H9 (cell line): Measurements from ENCODE around the gene PPM1J. TPM values are rescaled to one million over a fixed set of nuclear protein-coding genes. Genes with fewer than 3 reads are reported as not detected.

Source experiments
- DNase-seq: peaks from one replicate; pipeline ENCODE4 v3.0.0-alpha.2; 2017
- H2AFZ ChIP-seq: one replicate; pipeline ENCODE4 v1.6.1; 2013; ENCODE audit warnings: mild to moderate bottlenecking, low read length, control low read depth, moderate library complexity
- H2AK5ac ChIP-seq: 2 replicates; pipeline ENCODE4 v1.6.1; 2013; ENCODE audit warnings: low read length, control low read depth, mixed read lengths; ENCODE audit not compliant: insufficient read length
- H2BK120ac ChIP-seq: one replicate; pipeline ENCODE4 v1.6.1; 2013; ENCODE audit warnings: low read depth, mild to moderate bottlenecking, low read length, control low read depth, inconsistent platforms; ENCODE audit not compliant: poor library complexity, severe bottlenecking
- H2BK12ac ChIP-seq: 2 replicates; pipeline ENCODE4 v1.6.1; 2013; ENCODE audit warnings: low read length, control low read depth, mixed read lengths, low read depth; ENCODE audit not compliant: insufficient read length
- H2BK15ac ChIP-seq: 2 replicates; pipeline ENCODE4 v1.6.1; 2013; ENCODE audit warnings: low read depth, low read length, control low read depth
- H2BK20ac ChIP-seq: one replicate; pipeline ENCODE4 v1.6.1; 2013; ENCODE audit warnings: low read depth, mild to moderate bottlenecking, low read length, control low read depth, inconsistent platforms; ENCODE audit not compliant: poor library complexity, severe bottlenecking
- H2BK5ac ChIP-seq: 2 replicates; pipeline ENCODE4 v1.6.1; 2013; ENCODE audit warnings: low read length, control low read depth, mixed read lengths; ENCODE audit not compliant: insufficient read length
- H3K14ac ChIP-seq: 2 replicates; pipeline ENCODE4 v1.6.1; 2013; ENCODE audit warnings: low read length, control low read depth; ENCODE audit not compliant: insufficient read depth
- H3K18ac ChIP-seq: 2 replicates; pipeline ENCODE4 v1.6.1; 2013; ENCODE audit warnings: low read depth, mild to moderate bottlenecking, mixed read lengths, low read length, control low read depth; ENCODE audit not compliant: insufficient read length
- H3K23ac ChIP-seq: 2 replicates; pipeline ENCODE4 v1.6.1; 2013; ENCODE audit warnings: low read length, control low read depth, mixed read lengths, low read depth; ENCODE audit not compliant: insufficient read length
- H3K23me2 ChIP-seq: 2 replicates; pipeline ENCODE4 v1.6.1; 2013; ENCODE audit warnings: low read depth, mild to moderate bottlenecking, mixed read lengths, low read length, control low read depth; ENCODE audit not compliant: insufficient read length, poor library complexity, severe bottlenecking
- H3K27ac ChIP-seq: 2 replicates; pipeline ENCODE4 v1.5.1; 2013; ENCODE audit warnings: low read length, control low read depth, mixed read lengths, low read depth; ENCODE audit not compliant: insufficient read length
- H3K27me3 ChIP-seq: 2 replicates; pipeline ENCODE4 v1.6.1; 2013; ENCODE audit warnings: low read length, control low read depth, inconsistent platforms; ENCODE audit not compliant: insufficient read depth
- H3K4ac ChIP-seq: 2 replicates; pipeline ENCODE4 v1.6.1; 2013; ENCODE audit warnings: low read depth, mild to moderate bottlenecking, control low read depth, inconsistent platforms, low read length, moderate library complexity
- H3K4me1 ChIP-seq: 2 replicates; pipeline ENCODE4 v1.6.1; 2013; ENCODE audit warnings: low read length, control low read depth, inconsistent platforms; ENCODE audit not compliant: insufficient read depth
- H3K4me2 ChIP-seq: 2 replicates; pipeline ENCODE4 v1.6.1; 2013; ENCODE audit warnings: low read length, control low read depth, mixed read lengths; ENCODE audit not compliant: insufficient read length, insufficient read depth
- H3K56ac ChIP-seq: 2 replicates; pipeline ENCODE4 v1.6.1; 2013; ENCODE audit warnings: low read depth, mild to moderate bottlenecking, mixed read lengths, low read length, control low read depth; ENCODE audit not compliant: insufficient read length
- H3K79me1 ChIP-seq: 2 replicates; pipeline ENCODE4 v1.6.1; 2013; ENCODE audit warnings: low read depth, mild to moderate bottlenecking, moderate library complexity, low read length, control low read depth, inconsistent platforms; ENCODE audit not compliant: insufficient read depth, poor library complexity, severe bottlenecking
- H3K79me2 ChIP-seq: 2 replicates; pipeline ENCODE4 v1.6.1; 2013; ENCODE audit warnings: low read length, control low read depth, inconsistent platforms; ENCODE audit not compliant: insufficient read depth
- H3K9ac ChIP-seq: 2 replicates; pipeline ENCODE4 v1.6.1; 2013; ENCODE audit warnings: low read length, control low read depth, mixed read lengths; ENCODE audit not compliant: insufficient read length; ENCODE audit errors: extremely low read depth
- H3K9me3 ChIP-seq: one replicate; pipeline ENCODE4 v1.6.1; 2013; ENCODE audit warnings: low read depth, low read length, inconsistent platforms; ENCODE audit not compliant: control insufficient read depth
- H3T11ph ChIP-seq: one replicate; pipeline ENCODE4 v1.6.1; 2013; ENCODE audit warnings: mild to moderate bottlenecking, low read length, control low read depth, inconsistent platforms
- H4K20me1 ChIP-seq: one replicate; pipeline ENCODE4 v1.6.1; 2013; ENCODE audit not compliant: control insufficient read depth, insufficient read length, insufficient read depth
- H4K5ac ChIP-seq: 2 replicates; pipeline ENCODE4 v1.6.1; 2013; ENCODE audit warnings: low read depth, mild to moderate bottlenecking, mixed read lengths, low read length, control low read depth; ENCODE audit not compliant: insufficient read length
- H4K8ac ChIP-seq: replicated peaks from 2 replicates; pipeline ENCODE4 v1.6.1; 2013; ENCODE audit warnings: low read length, control low read depth, mixed read lengths, low read depth; ENCODE audit not compliant: insufficient read length
- H4K91ac ChIP-seq: 2 replicates; pipeline ENCODE4 v1.6.1; 2013; ENCODE audit warnings: low read depth, mild to moderate bottlenecking, moderate library complexity, mixed read lengths, low read length, control low read depth; ENCODE audit not compliant: insufficient read length
- H3K27ac Mint-ChIP-seq, 3 experiments: 2 replicates in 2 of 3; 3 replicates in 1 of 3; pipeline ENCODE4 v1.8.0; 2020 to 2021; ENCODE audit warnings: mixed read lengths in 3 of 3, mild to moderate bottlenecking in 1 of 3, moderate library complexity in 1 of 3
- H3K27me3 Mint-ChIP-seq: 2 replicates; pipeline ENCODE4 v1.8.0; 2021; ENCODE audit warnings: low read depth, mild to moderate bottlenecking, moderate library complexity, mixed read lengths
- H3K36me3 Mint-ChIP-seq, 3 experiments: 2 replicates in 2 of 3; 3 replicates in 1 of 3; pipeline ENCODE4 v1.8.0; 2020 to 2021; ENCODE audit warnings: low read depth in 3 of 3, mixed read lengths in 3 of 3; ENCODE audit not compliant: insufficient read depth in 1 of 3
- H3K4me1 Mint-ChIP-seq, 2 experiments: 2 replicates each; pipeline ENCODE4 v1.8.0; 2020; ENCODE audit warnings: mixed read lengths in 2 of 2
- H3K4me3 Mint-ChIP-seq, 2 experiments: 2 replicates in 1 of 2; 3 replicates in 1 of 2; pipeline ENCODE4 v1.8.0; 2020 to 2021; ENCODE audit warnings: mild to moderate bottlenecking in 2 of 2, mixed read lengths in 2 of 2, moderate library complexity in 1 of 2
- H3K9me3 Mint-ChIP-seq, 2 experiments: 2 replicates in 1 of 2; 3 replicates in 1 of 2; pipeline ENCODE4 v1.8.0; 2020; ENCODE audit warnings: mild to moderate bottlenecking in 2 of 2, mixed read lengths in 2 of 2, moderate library complexity in 1 of 2
- CTCF ChIP-seq: fragments of 200-600 bp; sonication (generic); conservative IDR thresholded peaks from 3 replicates; pipeline ENCODE4 v1.8.0; 2021; ENCODE audit warnings: antibody characterized with exemption, mild to moderate bottlenecking
- WGBS: extraction: QIAGEN DNeasy Blood & Tissue Kit; methylation state at CpG from one replicate; pipeline ENCODE4 v1.1.7; 2013; ENCODE audit warnings: missing lambda C conversion rate, low lambda C conversion rate, mixed read lengths; ENCODE audit not compliant: insufficient read length; ENCODE audit errors: extremely low coverage; 5-methylcytosine and 5-hydroxymethylcytosine counted together
- total RNA-seq: library from RNA; stranded (reverse); gene quantifications from 2 replicates; pipeline ENCODE4 v1.2.1, GENCODE V29; 2021

Gene PPM1J
- total RNA-seq, 1 experiment from 2014 or later: 12.7 TPM

- no CpG with 5 or more reads among the region's 9 CpGs for WGBS
- H3K36me3 Mint-ChIP-seq: peaks cover 37 to 82% (median 75%) of the 10 kb centered on the region in 3 experiments; a peak in 6 of 7 replicates
- H3K4me3 Mint-ChIP-seq: no peak overlapping the region
Observed at GRCh38 chr1:112695276-112695675, 19.9 kb downstream of the PPM1J start.

More at GRCh38 chr1:112695276-112695675, 19.9 kb downstream of the PPM1J start:
- Histone ChIP-seq H3K9ac (no peak overlapping the region), H3K56ac (no peak overlapping the region), H3K14ac (no peak overlapping the region; the same call in 1 of the 2 replicates), H4K20me1 (peaks cover 4% of the 10 kb centered on the region), H3K18ac (no peak overlapping the region), H4K8ac (no peak overlapping the region), H3T11ph (no peak overlapping the region), H3K4me2 (no peak overlapping the region), H3K4me1 (peaks cover 3% of the 10 kb centered on the region; the same call in 1 of the 2 replicates), H3K79me2 (no peaks in the 10 kb centered on the region), H3K27me3 (peaks cover 3% of the 10 kb centered on the region; the same call in 1 of the 2 replicates), H3K27ac (no peak overlapping the region), H2BK12ac (no peak overlapping the region), H3K4ac (no peak overlapping the region), H2AK5ac (no peak overlapping the region), H4K91ac (no peak overlapping the region), H2BK120ac (no peak overlapping the region), H3K23me2 (no peaks in the 10 kb centered on the region), H3K23ac (no peak overlapping the region), H3K9me3 (no peaks in the 10 kb centered on the region), H2AFZ (no peak overlapping the region), H4K5ac (no peak overlapping the region), H2BK5ac (no peak overlapping the region), H3K79me1 (no peaks in the 10 kb centered on the region), H2BK15ac (no peak overlapping the region), H2BK20ac (no peak overlapping the region)
- DNase-seq: no peak
- H3K27me3 Mint-ChIP-seq: peaks cover 16% of the 10 kb centered on the region
- no peak overlapping the region for H3K27ac Mint-ChIP-seq
- TF ChIP-seq CTCF: no peak
- no peaks in the 10 kb centered on the region for H3K9me3 Mint-ChIP-seq
- H3K4me1 Mint-ChIP-seq: peaks cover 23 to 31% of the 10 kb centered on the region in 2 experiments
